ENCODE results near the gene CDH5. TPM values are rescaled to one million over a fixed set of nuclear protein-coding genes. Genes with fewer than 3 reads are reported as not detected.

CDH5 gene
- total RNA-seq, 4 donors from 2014 or later = 6.0 to 18.1 (median 6.8) TPM

GRCh38 chr16:66377324-66377723, 10.8 kb downstream of the CDH5 start:
- H3K36me3 ChIP-seq = no peaks in the 10 kb centered on the region
- WGBS, 2 donors (ENCODE audit: low coverage in 1 of 2) = 77% methylated on average over 3 of the region's 3 CpGs; no CpG with 5 or more reads in 1 of the 2 donors
- DNase-seq = no peak
- peaks cover 0 to 3% (median 0%) of the 10 kb centered on the region in 4 donors for H3K4me1 ChIP-seq
- in situ Hi-C loops (cut with MboI; ENCODE audit: low pct_ligation_motif_present in 1 of 4, low pct_unique_long_range_greater_than_20kb in 1 of 4, low sequenced_read_pairs in 3 of 4) = no loop called here
- H3K27ac ChIP-seq = no peak overlapping the region
- TF ChIP-seq POLR2AphosphoS5 (IDR thresholded peaks at IDR 0.05) (no peak), EP300 (IDR thresholded peaks at IDR 0.05; ENCODE audit: low read depth) (no peak), POLR2A (IDR thresholded peaks at IDR 0.05) (no peak)
- TF ChIP-seq, protein P1, sequence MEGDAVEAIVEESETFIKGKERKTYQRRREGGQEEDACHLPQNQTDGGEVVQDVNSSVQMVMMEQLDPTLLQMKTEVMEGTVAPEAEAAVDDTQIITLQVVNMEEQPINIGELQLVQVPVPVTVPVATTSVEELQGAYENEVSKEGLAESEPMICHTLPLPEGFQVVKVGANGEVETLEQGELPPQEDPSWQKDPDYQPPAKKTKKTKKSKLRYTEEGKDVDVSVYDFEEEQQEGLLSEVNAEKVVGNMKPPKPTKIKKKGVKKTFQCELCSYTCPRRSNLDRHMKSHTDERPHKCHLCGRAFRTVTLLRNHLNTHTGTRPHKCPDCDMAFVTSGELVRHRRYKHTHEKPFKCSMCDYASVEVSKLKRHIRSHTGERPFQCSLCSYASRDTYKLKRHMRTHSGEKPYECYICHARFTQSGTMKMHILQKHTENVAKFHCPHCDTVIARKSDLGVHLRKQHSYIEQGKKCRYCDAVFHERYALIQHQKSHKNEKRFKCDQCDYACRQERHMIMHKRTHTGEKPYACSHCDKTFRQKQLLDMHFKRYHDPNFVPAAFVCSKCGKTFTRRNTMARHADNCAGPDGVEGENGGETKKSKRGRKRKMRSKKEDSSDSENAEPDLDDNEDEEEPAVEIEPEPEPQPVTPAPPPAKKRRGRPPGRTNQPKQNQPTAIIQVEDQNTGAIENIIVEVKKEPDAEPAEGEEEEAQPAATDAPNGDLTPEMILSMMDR (IDR thresholded peaks at IDR 0.05) = no peak
- no peaks in the 10 kb centered on the region for H3K27me3 ChIP-seq
- H3K9me3 ChIP-seq = no peaks in the 10 kb centered on the region
- intact Hi-C loops (cut with DNase I; ENCODE audit: low total_unique reads) = no loop called here
- H3K4me3 ChIP-seq = no peak overlapping the region

- 53 to 72% methylated on average over 9 to 18 of the region's 18 CpGs for WGBS, 2 donors (ENCODE audit: low coverage in 1 of 2)
- intact Hi-C loops (cut with DNase I; ENCODE audit: low total_unique reads) = no loop called here
- in situ Hi-C loops (cut with MboI; ENCODE audit: low pct_ligation_motif_present in 1 of 4, low pct_unique_long_range_greater_than_20kb in 1 of 4, low sequenced_read_pairs in 3 of 4) = no loop called here
- H3K9me3 ChIP-seq = no peaks in the 10 kb centered on the region
- no peaks in the 10 kb centered on the region for H3K36me3 ChIP-seq
- H3K27me3 ChIP-seq = no peaks in the 10 kb centered on the region
- TF ChIP-seq POLR2AphosphoS5 (IDR thresholded peaks at IDR 0.05) = no peak
- peaks cover 0 to 3% (median 0%) of the 10 kb centered on the region in 4 donors for H3K4me1 ChIP-seq
- DNase-seq = no peak
- no peak overlapping the region for H3K4me3 ChIP-seq
- no peak overlapping the region for H3K27ac ChIP-seq
These were observed 12.5 kb downstream of the CDH5 start for GRCh38 chr16:66378741-66379570.

- no peaks in the 10 kb centered on the region for H3K9me3 ChIP-seq
- H3K36me3 ChIP-seq = no peaks in the 10 kb centered on the region
- no peak for DNase-seq
- intact Hi-C loops (cut with DNase I; ENCODE audit: low total_unique reads) (no loop called here), in situ Hi-C loops (cut with MboI; ENCODE audit: low pct_ligation_motif_present in 1 of 4, low pct_unique_long_range_greater_than_20kb in 1 of 4, low sequenced_read_pairs in 3 of 4) (no loop called here)
- H3K4me3 ChIP-seq = no peak overlapping the region
- no peak overlapping the region for H3K27ac ChIP-seq
- no peak for TF ChIP-seq EP300 (IDR thresholded peaks at IDR 0.05; ENCODE audit: low read depth)
- no peak for TF ChIP-seq POLR2A (IDR thresholded peaks at IDR 0.05)
- TF ChIP-seq POLR2AphosphoS5 (IDR thresholded peaks at IDR 0.05) = no peak
- TF ChIP-seq, protein P1 (IDR thresholded peaks at IDR 0.05) = no peak
- H3K27me3 ChIP-seq = no peaks in the 10 kb centered on the region
- H3K4me1 ChIP-seq = peaks cover 0 to 3% (median 0%) of the 10 kb centered on the region in 4 donors
- 81 to 85% methylated on average over 3 of the region's 3 CpGs for WGBS, 2 donors (ENCODE audit: low coverage in 1 of 2)
These were observed 13.1 kb downstream of the CDH5 start for GRCh38 chr16:66379571-66379941.

DNA sequence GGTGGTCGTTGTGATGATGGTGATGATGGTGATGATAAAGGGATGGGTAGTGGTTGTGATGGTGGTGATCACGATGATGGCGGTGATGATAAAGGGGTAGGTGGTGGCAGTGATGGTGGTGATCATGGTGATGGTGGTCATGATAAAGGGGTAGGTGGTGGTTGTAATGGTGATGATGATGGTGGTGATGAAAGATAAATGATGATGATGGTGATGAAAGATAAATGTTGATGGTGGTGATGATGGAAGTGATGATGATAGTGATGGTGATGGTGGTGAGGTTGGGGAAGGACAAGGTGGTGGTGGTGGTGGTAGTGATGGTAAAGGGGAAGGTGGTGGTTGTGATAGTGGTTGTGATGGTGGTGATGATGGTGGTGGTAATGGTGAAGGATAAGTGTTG, 13.9 kb downstream of the CDH5 start:
- intact Hi-C loops (cut with DNase I; ENCODE audit: low total_unique reads) (no loop called here), in situ Hi-C loops (cut with MboI; ENCODE audit: low pct_ligation_motif_present in 1 of 4, low pct_unique_long_range_greater_than_20kb in 1 of 4, low sequenced_read_pairs in 3 of 4) (no loop called here)
- Histone ChIP-seq H3K4me3 (no peak overlapping the region), H3K36me3 (no peaks in the 10 kb centered on the region), H3K27me3 (no peaks in the 10 kb centered on the region), H3K4me1 (peaks cover 0 to 3% (median 0%) of the 10 kb centered on the region in 4 donors), H3K27ac (no peak overlapping the region), H3K9me3 (no peaks in the 10 kb centered on the region)
- TF ChIP-seq EP300 (IDR thresholded peaks at IDR 0.05; ENCODE audit: low read depth) = no peak
- TF ChIP-seq POLR2A (IDR thresholded peaks at IDR 0.05) = no peak
- no peak for TF ChIP-seq POLR2AphosphoS5 (IDR thresholded peaks at IDR 0.05)
- TF ChIP-seq, protein P1 (IDR thresholded peaks at IDR 0.05) = no peak
- DNase-seq = no peak
- 80 to 87% methylated on average over 3 of the region's 3 CpGs for WGBS, 2 donors (ENCODE audit: low coverage in 1 of 2)

All from transverse colon (tissue), 4 donors.